ENCODE measurements around the gene TRMT13. TPM values are rescaled to one million over a fixed set of nuclear protein-coding genes. Genes with fewer than 3 reads are reported as not detected.

The TRMT13 gene
- total RNA-seq (2014; rRNA removed; shearing (Covaris generic)) = 13.2 and 23.2 TPM in 2 replicates
- 20.0 and 26.7 TPM in 2 replicates for polyA plus RNA-seq (2015; cell fraction: cytosol; rRNA removed)
- polyA plus RNA-seq (2015; cell fraction: nucleus; rRNA removed) = 95.4 and 111 TPM in 2 replicates

GRCh38 chr1:100132566-100133477, at the start of gene TRMT13, which contains the start of gene SASS6:
TSS of gene TRMT13 (plus strand) at chr1:100133163. CDS start at chr1:100133169, 6 bp downstream.
TSS of gene SASS6 (minus strand) at chr1:100132930. CDS start at chr1:100132814, 116 bp downstream.
- DNase-seq (ENCODE audit: low read depth) = peak; percentile 98

GRCh38 chr1:100087396-100087795, 45.6 kb upstream of the TRMT13 start:
- no peak for DNase-seq (ENCODE audit: low read depth)

DNA sequence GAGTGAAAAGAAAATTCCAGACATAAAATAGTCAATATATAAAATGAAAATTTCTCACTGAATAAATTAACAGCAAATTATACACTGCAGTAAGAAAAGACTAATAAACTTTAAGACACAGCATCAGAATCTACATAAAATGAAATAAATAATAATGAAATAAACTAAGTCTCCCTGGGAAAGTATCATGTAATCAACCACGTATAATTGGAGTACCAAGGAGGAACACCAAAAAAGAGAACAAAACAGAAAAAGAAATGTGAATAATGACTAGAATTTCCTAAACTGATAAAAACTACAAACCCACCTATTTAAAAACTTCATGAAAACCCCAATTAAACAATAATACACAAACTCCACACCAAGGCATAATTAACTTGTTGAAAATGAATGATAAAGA, 43.9 kb upstream of the TRMT13 start:
- no peak for DNase-seq (ENCODE audit: low read depth)

DNA sequence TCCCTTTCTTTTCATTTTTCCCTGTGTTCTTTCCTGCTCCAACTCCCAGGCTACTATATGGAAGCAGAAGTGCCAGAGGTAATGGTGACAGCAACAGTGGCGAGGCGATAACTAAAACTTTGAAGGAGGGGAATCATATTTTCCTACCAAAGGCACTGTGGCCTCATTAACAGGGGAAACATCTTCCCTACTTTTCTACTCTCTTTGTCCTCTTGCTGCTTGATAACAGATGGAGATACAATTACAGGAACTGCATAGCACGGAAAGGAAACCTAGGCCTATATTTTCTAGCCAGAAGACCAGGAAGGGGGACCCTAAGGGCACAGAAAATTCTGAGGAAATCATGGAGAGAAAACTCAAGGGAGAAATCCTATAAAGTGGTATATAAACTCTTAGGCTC, 42.5 kb upstream of the TRMT13 start:
- DNase-seq (ENCODE audit: low read depth) = no peak

- DNase-seq (ENCODE audit: low read depth) = no peak
These were observed 32.8 kb upstream of the TRMT13 start for GRCh38 chr1:100100202-100100601.

DNA sequence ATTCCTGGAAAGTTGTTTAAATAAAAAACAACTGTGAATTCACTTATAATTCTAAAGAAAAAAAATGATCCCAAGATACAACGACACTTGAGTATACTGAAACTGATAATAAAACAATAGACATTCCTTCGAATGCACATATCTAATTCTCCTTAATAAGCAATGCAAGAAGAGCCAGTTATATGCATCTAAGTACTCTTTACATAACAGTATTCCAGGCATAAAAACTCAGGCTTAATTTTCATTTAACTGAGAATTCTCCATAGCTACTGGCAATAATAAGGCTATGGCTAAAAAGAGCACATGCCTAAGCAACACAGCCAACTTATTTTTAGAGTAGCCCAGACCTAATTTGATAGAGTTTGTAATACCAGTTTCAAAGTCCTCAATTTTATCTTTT, 31.4 kb upstream of the TRMT13 start:
- DNase-seq (ENCODE audit: low read depth) = no peak

- DNase-seq (ENCODE audit: low read depth) = no peak
These were observed 25.3 kb upstream of the TRMT13 start for GRCh38 chr1:100107696-100108095.

DNA sequence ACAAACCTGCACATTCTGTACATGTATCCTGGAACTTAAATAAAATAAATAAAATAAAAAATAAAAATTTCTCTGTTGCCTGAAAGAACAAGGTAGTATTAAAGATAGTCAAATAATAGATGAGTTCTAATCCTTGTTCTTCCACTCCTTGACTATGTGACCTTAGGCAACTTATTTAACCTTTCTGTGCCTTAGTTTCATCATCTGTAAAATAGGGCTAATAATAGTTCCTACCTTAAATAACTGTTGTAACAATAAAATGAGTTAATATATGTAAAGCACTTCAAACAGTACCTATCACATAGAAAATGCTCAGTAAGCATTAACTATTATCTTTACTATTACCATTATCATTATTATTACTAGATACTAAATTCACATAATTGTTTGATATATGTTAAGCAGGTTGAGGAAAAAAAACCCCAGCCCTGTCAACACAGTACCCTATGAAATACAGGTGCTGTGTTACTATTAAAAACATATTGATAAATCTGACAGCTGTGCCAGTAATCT, 23.4 kb upstream of the TRMT13 start:
- no peak for DNase-seq (ENCODE audit: low read depth)

GRCh38 chr1:100115524-100115923, 17.4 kb upstream of the TRMT13 start:
- no peak for DNase-seq (ENCODE audit: low read depth)

DNA sequence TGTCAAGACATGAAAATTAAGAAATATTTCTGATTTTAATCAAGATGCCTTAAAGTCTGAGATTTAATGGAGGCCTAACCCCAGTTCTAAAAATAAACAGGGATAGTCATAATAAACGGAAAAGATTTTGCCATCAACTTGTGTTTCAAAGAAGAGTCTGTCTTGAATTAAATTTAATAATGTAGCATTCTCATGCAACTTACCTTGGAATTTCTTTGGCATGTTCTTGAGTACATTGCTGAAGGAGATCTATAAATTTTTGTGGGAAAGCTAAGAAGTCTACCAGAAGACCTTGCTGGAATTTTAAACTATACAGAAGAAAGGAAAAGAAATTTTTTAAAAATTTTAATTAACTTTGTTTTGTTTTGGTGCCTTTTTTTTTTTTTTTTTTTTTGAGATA, 10.8 kb upstream of the TRMT13 start:
- DNase-seq (ENCODE audit: low read depth) = no peak

GRCh38 chr1:100127226-100127625, 5.7 kb upstream of the TRMT13 start:
- no peak for DNase-seq (ENCODE audit: low read depth)

DNA sequence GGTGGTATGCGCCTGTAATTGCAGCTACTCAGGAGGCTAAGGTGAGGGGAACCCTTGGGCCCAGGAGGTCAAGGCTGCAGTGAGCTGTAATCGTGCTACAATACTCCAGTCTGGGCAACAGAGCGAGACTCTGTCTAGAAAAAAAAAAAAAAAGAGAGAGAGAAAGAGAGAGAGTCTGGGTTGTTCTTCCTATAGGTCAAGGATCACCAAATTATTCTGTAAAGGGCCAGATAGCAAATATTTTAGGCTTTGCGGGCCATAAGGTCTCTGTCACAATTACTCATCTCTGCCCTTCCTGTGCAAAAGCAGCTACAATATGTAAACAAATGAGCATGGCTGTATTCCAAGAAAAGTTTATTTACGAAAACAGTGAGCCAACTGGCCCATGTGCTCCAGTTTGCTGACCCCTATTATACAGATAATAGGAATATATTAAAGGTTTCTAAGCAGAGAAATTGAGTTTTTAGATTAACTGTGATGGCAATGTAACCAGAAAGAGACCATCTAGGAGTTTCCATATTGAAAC, 2.3 kb upstream of the TRMT13 start:
- peak; percentile 19 for DNase-seq (ENCODE audit: low read depth)

GRCh38 chr1:100131623-100132022, 1.3 kb upstream of the TRMT13 start:
- DNase-seq (ENCODE audit: low read depth) = no peak

GRCh38 chr1:100134872-100135271, 1.9 kb downstream of the TRMT13 start:
- no peak for DNase-seq (ENCODE audit: low read depth)

GRCh38 chr1:100137602-100138001, 4.6 kb downstream of the TRMT13 start:
- DNase-seq (ENCODE audit: low read depth) = no peak

DNA sequence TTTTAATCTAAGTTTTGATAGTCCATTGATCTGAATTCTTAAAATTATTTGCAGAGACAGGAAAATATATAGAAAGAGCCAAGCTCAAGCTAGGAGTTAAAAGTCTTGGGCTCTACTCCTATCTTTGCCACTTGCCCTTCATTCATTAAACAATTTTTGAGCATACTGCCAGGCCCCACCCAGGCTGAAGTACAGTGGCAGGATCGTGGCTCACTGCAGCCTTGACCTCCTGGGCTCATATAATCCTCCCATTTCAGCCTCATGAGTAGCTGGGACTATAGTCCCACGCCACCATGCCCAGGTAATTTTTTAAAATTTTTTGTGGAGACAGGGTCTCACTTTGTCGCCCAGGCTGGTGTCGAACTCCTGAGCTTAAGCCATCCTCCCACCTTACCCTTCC, 8.2 kb downstream of the TRMT13 start:
- no peak for DNase-seq (ENCODE audit: low read depth)

GRCh38 chr1:100142343-100142742, 9.4 kb downstream of the TRMT13 start:
- no peak for DNase-seq (ENCODE audit: low read depth)

GRCh38 chr1:100145116-100145515, 12.2 kb downstream of the TRMT13 start:
- no peak for DNase-seq (ENCODE audit: low read depth)

GRCh38 chr1:100146958-100147357, 14.0 kb downstream of the TRMT13 start:
- DNase-seq (ENCODE audit: low read depth) = no peak

DNA sequence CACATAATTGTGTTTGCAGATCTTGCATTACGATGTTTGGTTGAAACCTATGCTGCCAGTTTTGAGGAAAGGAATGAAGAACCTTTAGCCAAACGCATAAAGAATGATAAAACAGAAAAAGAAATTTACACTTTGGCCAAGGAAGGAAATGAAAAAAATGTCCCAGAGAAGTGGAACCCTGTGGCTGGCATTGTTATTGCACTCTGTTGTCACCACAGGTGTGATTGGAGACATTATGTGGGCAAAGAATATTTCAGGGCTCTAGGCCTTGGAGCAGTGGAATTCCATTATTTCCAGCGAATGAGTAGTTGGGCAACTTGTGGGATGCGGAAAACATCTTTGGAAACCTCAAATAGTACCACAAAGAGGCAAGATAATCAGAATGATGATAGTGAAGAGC, 14.9 kb downstream of the TRMT13 start:
- DNase-seq (ENCODE audit: low read depth) = no peak

- no peak for DNase-seq (ENCODE audit: low read depth)
These were observed 18.7 kb downstream of the TRMT13 start for GRCh38 chr1:100151679-100152078.

GRCh38 chr1:100152271-100152670, 19.3 kb downstream of the TRMT13 start:
- no peak for DNase-seq (ENCODE audit: low read depth)

All from HT1080 (cell line).